ENCODE data around the gene ZKSCAN2.

Gene ZKSCAN2

GRCh38 chr16:25256695-25257469 is 763 bp downstream of the ZKSCAN2 start:
- Histone ChIP-seq H2AFZ (ENCODE audit: low read length) (peak overlapping the region; percentile 77), H3K36me3 (ENCODE audit: insufficient read depth, low read length) (peaks cover 2% of the 10 kb centered on the region; the same call in 1 of the 2 replicates), H3K79me2 (ENCODE audit: insufficient read depth, low read length) (peaks cover 71% of the 10 kb centered on the region), H3K27me3 (ENCODE audit: insufficient read depth, low read length, poor library complexity, severe bottlenecking) (no peaks in the 10 kb centered on the region), H3K4me2 (ENCODE audit: low read depth, low read length, poor library complexity, severe bottlenecking) (peak overlapping the region; percentile 93), H4K20me1 (ENCODE audit: insufficient read depth, low read length, poor library complexity, severe bottlenecking) (peaks cover 52% of the 10 kb centered on the region), H3K9me2 (replicated peaks; ENCODE audit: low read depth, low read length) (no peaks in the 10 kb centered on the region), H3K4me1 (ENCODE audit: insufficient read depth, low read length, poor library complexity, severe bottlenecking) (peaks cover 55% of the 10 kb centered on the region), H3K9ac (ENCODE audit: low read depth, low read length, poor library complexity, severe bottlenecking) (peak overlapping the region; percentile 89), H3K9me3 (ENCODE audit: insufficient read depth, low read depth, low read length) (no peaks in the 10 kb centered on the region), H3F3A (ENCODE audit: low read depth) (no peaks in the 10 kb centered on the region), H3K4me3 (ENCODE audit: low read length, poor library complexity, severe bottlenecking) (peak overlapping the region; percentile 94)
- TF ChIP-seq EZH2phosphoT487 (IDR thresholded peaks at IDR 0.05; ENCODE audit: borderline replicate concordance) (no peak), CTCF (conservative IDR thresholded peaks at IDR 0.05; ENCODE audit: low read length) (peak; percentile 42)

- peaks cover 35% of the 10 kb centered on the region for H3K79me2 ChIP-seq (ENCODE audit: insufficient read depth, low read length)
- TF ChIP-seq EZH2phosphoT487 (IDR thresholded peaks at IDR 0.05; ENCODE audit: borderline replicate concordance) (no peak), CTCF (conservative IDR thresholded peaks at IDR 0.05; ENCODE audit: low read length) (no peak)
- no peak overlapping the region for H3K4me3 ChIP-seq (ENCODE audit: low read length, poor library complexity, severe bottlenecking)
- H3K4me2 ChIP-seq (ENCODE audit: low read depth, low read length, poor library complexity, severe bottlenecking) = peak overlapping the region; percentile 40
- H3K9me3 ChIP-seq (ENCODE audit: insufficient read depth, low read depth, low read length) = no peaks in the 10 kb centered on the region
- H3K9me2 ChIP-seq (replicated peaks; ENCODE audit: low read depth, low read length) = no peaks in the 10 kb centered on the region
- H3K27me3 ChIP-seq (ENCODE audit: insufficient read depth, low read length, poor library complexity, severe bottlenecking) = no peaks in the 10 kb centered on the region
- H3K4me1 ChIP-seq (ENCODE audit: insufficient read depth, low read length, poor library complexity, severe bottlenecking) = peaks cover 22% of the 10 kb centered on the region
- H3F3A ChIP-seq (ENCODE audit: low read depth) = no peaks in the 10 kb centered on the region
- H3K9ac ChIP-seq (ENCODE audit: low read depth, low read length, poor library complexity, severe bottlenecking) = peak overlapping the region; percentile 38
- peaks cover 14% of the 10 kb centered on the region; the same call in 1 of the 2 replicates for H3K36me3 ChIP-seq (ENCODE audit: insufficient read depth, low read length)
- H2AFZ ChIP-seq (ENCODE audit: low read length) = no peak overlapping the region
- H4K20me1 ChIP-seq (ENCODE audit: insufficient read depth, low read length, poor library complexity, severe bottlenecking) = peaks cover 20% of the 10 kb centered on the region
Measured at GRCh38 chr16:25253322-25253721, 4.3 kb downstream of the ZKSCAN2 start.

DNA sequence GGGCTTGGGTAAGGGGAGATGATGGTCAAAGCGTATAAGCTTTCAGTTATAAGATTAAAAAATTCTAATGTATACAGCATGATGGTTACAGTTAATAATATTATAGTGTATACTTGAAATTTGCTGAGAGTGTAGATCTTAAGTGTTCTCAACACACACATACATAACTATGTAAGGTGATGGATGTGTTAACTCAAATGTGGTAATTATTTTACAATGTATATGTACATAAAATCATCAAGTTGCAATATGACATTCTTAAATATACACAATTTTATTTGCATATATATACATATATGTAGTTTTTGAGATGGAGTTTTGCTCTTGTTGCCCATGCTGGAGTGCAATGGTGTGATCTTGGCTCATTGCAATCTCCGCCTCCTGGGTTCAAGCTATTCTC is 7.2 kb downstream of the ZKSCAN2 start:
- peaks cover 14% of the 10 kb centered on the region for H3K4me1 ChIP-seq (ENCODE audit: insufficient read depth, low read length, poor library complexity, severe bottlenecking)
- peaks cover 7% of the 10 kb centered on the region for H4K20me1 ChIP-seq (ENCODE audit: insufficient read depth, low read length, poor library complexity, severe bottlenecking)
- no peaks in the 10 kb centered on the region for H3K27me3 ChIP-seq (ENCODE audit: insufficient read depth, low read length, poor library complexity, severe bottlenecking)
- no peaks in the 10 kb centered on the region for H3F3A ChIP-seq (ENCODE audit: low read depth)
- no peaks in the 10 kb centered on the region for H3K9me2 ChIP-seq (replicated peaks; ENCODE audit: low read depth, low read length)
- no peak overlapping the region for H3K4me2 ChIP-seq (ENCODE audit: low read depth, low read length, poor library complexity, severe bottlenecking)
- H3K36me3 ChIP-seq (ENCODE audit: insufficient read depth, low read length) = peaks cover 34% of the 10 kb centered on the region
- H2AFZ ChIP-seq (ENCODE audit: low read length) = no peak overlapping the region
- 0 out of 2 replicates have a peak, but pooled peaks cover 5% of the 10 kb centered on the region for H3K9me3 ChIP-seq (ENCODE audit: insufficient read depth, low read depth, low read length)
- H3K79me2 ChIP-seq (ENCODE audit: insufficient read depth, low read length) = peaks cover 17% of the 10 kb centered on the region
- no peak overlapping the region for H3K4me3 ChIP-seq (ENCODE audit: low read length, poor library complexity, severe bottlenecking)
- no peak for TF ChIP-seq CTCF (conservative IDR thresholded peaks at IDR 0.05; ENCODE audit: low read length)
- no peak overlapping the region for H3K9ac ChIP-seq (ENCODE audit: low read depth, low read length, poor library complexity, severe bottlenecking)

Measured in Loucy (cell line).